Keratinocyte (primary cell): Measurements from ENCODE around the gene RAPGEF3.

Source experiments
- CTCF ChIP-seq, 3 experiments: IDR thresholded peaks in 1 of 3; conservative IDR thresholded peaks in 1 of 3; optimal IDR thresholded peaks in 1 of 3; 2 replicates in 2 of 3; 3 replicates in 1 of 3; pipeline versions ENCODE3 to v1.5.1; 2011; ENCODE audit warnings: low read length in 3 of 3, mild to moderate bottlenecking in 3 of 3, moderate library complexity in 2 of 3, control low read depth in 1 of 3, inconsistent platforms in 1 of 3; ENCODE audit not compliant: insufficient read depth in 2 of 3; ENCODE audit errors: extremely low read depth in 1 of 3
- EZH2 ChIP-seq: IDR thresholded peaks from one replicate; pipeline ENCODE4 v1.6.1; 2012; ENCODE audit warnings: inconsistent platforms, mild to moderate bottlenecking, low read length, moderate library complexity

GRCh38 chr12:47785036-47785886, 26.6 kb upstream of the RAPGEF3 start:
- TF ChIP-seq CTCF (optimal IDR thresholded peaks at IDR 0.05 in 1 of 3, IDR thresholded peaks at IDR 0.05 in 1 of 3, conservative IDR thresholded peaks at IDR 0.05 in 1 of 3; ENCODE audit: extremely low read depth in 1 of 3, insufficient read depth in 2 of 3, low read length in 3 of 3) (no peak), EZH2 (no peak)
